Kidney epithelial cell (primary cell): ENCODE measurements around the gene NR3C1. TPM values are rescaled to one million over a fixed set of nuclear protein-coding genes. Genes with fewer than 3 reads are reported as not detected.

ENCODE experiments used
- DNase-seq: peaks from one replicate; pipeline ENCODE4 v3.0.0-alpha.2; 2010; ENCODE audit warnings: low read depth
- H3K27me3 ChIP-seq: 2 replicates; pipeline ENCODE4 v1.6.0; 2011; ENCODE audit warnings: low read length; ENCODE audit not compliant: control insufficient read depth, insufficient read depth
- H3K36me3 ChIP-seq: 2 replicates; pipeline ENCODE4 v1.5.1; 2011; ENCODE audit warnings: low read length; ENCODE audit not compliant: control insufficient read depth, insufficient read depth
- H3K4me3 ChIP-seq: 2 replicates; pipeline ENCODE4 v1.5.1; 2011; ENCODE audit warnings: low read depth, mild to moderate bottlenecking, control low read depth, low read length
- total RNA-seq: library from RNA; depleted of rRNA; stranded (reverse); fragments of >200 nt; gene quantifications from 2 replicates; pipeline ENCODE4 v1.2.3, GENCODE V29; 2015
- TF ChIP-seq, protein P1 (sequence below): IDR thresholded peaks from 2 replicates; pipeline ENCODE4 v1.5.1; 2011; ENCODE audit warnings: mild to moderate bottlenecking, moderate library complexity, low read length, control low read depth, inconsistent platforms; ENCODE audit not compliant: insufficient read depth, poor library complexity, severe bottlenecking

The NR3C1 gene
- total RNA-seq, 1 donor from 2014 or later: 18.3 TPM

- Histone ChIP-seq H3K36me3 (no peaks in the 10 kb centered on the region), H3K4me3 (no peak overlapping the region), H3K27me3 (no peaks in the 10 kb centered on the region)
- no peak for DNase-seq
- TF ChIP-seq, protein P1, sequence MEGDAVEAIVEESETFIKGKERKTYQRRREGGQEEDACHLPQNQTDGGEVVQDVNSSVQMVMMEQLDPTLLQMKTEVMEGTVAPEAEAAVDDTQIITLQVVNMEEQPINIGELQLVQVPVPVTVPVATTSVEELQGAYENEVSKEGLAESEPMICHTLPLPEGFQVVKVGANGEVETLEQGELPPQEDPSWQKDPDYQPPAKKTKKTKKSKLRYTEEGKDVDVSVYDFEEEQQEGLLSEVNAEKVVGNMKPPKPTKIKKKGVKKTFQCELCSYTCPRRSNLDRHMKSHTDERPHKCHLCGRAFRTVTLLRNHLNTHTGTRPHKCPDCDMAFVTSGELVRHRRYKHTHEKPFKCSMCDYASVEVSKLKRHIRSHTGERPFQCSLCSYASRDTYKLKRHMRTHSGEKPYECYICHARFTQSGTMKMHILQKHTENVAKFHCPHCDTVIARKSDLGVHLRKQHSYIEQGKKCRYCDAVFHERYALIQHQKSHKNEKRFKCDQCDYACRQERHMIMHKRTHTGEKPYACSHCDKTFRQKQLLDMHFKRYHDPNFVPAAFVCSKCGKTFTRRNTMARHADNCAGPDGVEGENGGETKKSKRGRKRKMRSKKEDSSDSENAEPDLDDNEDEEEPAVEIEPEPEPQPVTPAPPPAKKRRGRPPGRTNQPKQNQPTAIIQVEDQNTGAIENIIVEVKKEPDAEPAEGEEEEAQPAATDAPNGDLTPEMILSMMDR: no peak
Measured at GRCh38 chr5:143436871-143437270, 33.4 kb upstream of the NR3C1 start.

- TF ChIP-seq, protein P1: no peak
- Histone ChIP-seq H3K27me3 (no peaks in the 10 kb centered on the region), H3K36me3 (no peaks in the 10 kb centered on the region), H3K4me3 (no peak overlapping the region)
- peak; percentile 5 for DNase-seq
Measured at GRCh38 chr5:143435210-143435657, 31.7 kb upstream of the NR3C1 start.

DNA sequence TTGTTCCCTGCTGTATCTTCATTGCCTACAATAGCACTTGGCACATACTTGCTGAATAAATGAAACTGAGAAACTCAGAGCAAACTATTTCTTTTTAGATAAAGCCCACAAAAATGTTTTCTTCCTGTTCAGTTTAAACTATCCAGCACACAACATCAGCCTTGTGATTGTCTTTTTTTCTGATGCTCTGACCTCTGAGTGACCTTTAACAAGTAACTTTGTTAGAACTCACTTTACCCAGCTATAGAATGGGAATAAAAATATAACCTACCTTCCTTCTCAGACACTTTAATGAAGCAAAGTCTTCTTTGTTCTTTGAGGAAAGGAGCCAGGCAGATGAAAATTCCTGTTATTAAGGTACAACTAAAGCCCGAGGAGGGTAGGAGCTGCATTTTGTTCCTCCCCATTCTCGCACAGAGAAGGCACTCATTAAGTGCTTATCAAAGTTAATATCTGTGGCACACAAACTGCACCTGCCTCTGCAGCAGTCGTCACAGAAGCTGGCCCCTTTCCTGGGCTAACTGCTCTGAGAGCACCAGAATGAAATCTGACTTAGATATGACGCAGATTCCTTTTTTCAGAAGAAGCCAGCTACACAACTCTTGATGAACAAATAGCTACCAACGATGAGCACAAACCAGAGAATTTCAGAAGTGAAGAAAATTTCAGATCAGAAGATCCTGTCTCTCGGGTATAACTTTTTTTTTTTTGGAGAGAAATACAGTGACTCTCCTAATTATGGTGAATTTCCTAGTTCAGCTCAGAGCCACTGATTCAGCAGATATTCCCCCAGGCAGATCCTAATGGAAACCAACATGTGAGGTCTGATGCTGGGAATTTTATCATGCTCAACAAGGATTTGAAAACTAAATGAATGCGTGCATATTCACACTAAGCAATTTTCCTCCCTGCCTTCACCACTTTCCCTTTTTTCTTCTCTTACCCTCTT, 31.0 kb upstream of the NR3C1 start:
- DNase-seq: no peak
- no peak overlapping the region for H3K4me3 ChIP-seq
- H3K27me3 ChIP-seq: no peaks in the 10 kb centered on the region
- TF ChIP-seq, protein P1: no peak
- H3K36me3 ChIP-seq: no peaks in the 10 kb centered on the region

DNA sequence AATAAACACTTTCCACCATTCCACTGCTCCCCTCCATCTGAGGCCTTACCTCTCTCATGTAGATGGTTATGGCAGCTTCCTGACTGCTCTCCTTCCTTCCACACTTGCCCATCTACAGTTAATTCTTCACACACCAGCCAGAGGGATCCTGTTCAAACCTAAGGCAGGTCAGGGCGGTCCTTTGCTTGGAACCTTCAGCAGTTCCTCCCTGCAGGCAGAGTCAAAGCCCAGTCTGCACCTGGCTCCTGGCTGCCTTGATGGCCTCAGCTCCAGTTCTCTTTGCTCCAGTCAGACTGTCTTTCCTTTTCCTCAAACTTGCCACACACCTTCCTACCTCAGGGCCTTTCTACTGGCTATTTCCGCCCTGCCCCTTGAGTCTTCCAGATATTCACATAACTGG, 30.2 kb upstream of the NR3C1 start:
- TF ChIP-seq, protein P1: no peak
- DNase-seq: no peak
- H3K4me3 ChIP-seq: no peak overlapping the region

GRCh38 chr5:143432658-143433239, 29.3 kb upstream of the NR3C1 start:
- DNase-seq: peak; percentile 49
- H3K27me3 ChIP-seq: no peaks in the 10 kb centered on the region
- H3K4me3 ChIP-seq: no peak overlapping the region
- TF ChIP-seq, protein P1: no peak
- no peaks in the 10 kb centered on the region for H3K36me3 ChIP-seq

More for the DNA sequence above, 30.2 kb upstream of the NR3C1 start:
- Histone ChIP-seq H3K27me3 (no peaks in the 10 kb centered on the region), H3K36me3 (no peaks in the 10 kb centered on the region)
